HG03045 (cell line): ENCODE data around the gene LYRM4.
"Not testable (repeated sequence)": the region's sequence is repeated elsewhere in the genome, so short reads cannot be mapped to it uniquely, and the experiment has no call there.

Experiments used
- ATAC-seq: cut with Tn5 transposase; IDR thresholded peaks from one replicate; pipeline ENCODE4 v1.9.1; 2021; ENCODE audit warnings: mild to moderate bottlenecking, moderate library complexity; ENCODE audit not compliant: unreplicated experiment

LYRM4 gene

DNA sequence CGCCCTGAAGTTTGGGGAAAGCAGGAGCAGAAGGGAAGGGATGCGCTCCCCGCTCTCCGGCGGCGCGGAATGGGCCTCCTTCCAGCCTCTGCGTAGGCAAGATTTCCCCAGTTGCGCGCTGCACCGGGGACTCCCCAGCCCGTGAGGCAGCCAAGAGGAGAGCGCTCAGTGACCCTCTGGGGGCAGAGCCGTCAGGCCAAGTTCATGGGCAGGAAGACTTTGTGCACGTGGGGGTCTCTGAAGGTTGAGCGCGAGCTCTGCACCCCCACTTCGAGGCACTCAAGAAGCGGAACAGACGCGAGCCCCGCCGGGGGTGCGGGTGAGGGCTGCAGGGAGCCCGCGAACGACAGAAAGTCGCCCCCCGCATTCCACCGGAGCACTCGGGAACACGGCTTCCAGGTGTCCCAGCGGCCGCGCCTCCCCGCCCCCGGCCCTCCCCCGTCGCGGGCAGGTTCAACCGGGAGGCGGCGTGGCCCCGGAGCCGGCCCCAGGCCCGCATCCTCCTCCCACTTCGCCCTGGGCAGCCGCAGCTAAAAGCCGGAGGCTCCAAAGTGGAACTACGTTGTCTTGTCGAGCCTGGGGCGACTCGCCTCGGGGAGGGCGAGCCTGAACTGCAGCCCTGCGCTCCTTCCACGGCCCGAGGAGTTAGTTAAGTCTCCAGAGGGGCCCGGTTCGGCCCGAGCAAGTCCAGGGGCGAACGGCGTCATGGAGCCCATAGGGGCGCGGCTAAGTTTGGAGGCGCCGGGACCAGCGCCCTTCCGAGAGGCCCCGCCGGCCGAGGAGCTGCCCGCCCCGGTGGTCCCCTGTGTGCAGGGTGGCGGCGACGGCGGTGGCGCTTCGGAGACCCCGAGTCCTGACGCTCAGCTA is 175.7 kb downstream of the LYRM4 start, which contains the start of gene PPP1R3G:
Gene PPP1R3G, plus strand, starts transcription at position 561 of the 867 bp plus-strand sequence. Its CDS starts 145 bp downstream, at position 706.
- peak; percentile 62 for ATAC-seq

DNA sequence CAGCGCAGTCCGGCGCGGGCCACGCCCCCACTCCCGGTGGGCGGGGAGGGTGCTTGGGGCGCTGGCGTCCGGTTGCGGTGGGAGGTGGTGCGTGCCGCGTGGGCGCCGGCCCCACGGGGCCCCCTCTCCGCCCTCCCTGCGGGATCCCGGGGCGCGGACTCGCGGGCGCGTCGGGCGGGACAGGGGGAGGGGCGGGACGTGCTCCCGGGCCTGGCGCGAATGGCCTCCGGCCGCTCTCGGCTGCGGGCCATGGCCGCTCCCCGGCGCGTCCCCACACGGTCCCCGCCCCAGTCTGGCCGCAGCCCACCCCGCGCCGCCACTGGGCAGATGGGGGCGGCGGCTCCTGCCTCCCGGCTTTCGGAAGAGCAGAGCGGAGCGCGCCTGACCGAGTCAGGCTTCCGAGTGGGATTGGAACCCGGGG is 176.4 kb downstream of the LYRM4 start:
- ATAC-seq: peak; percentile 12

GRCh38 chr6:5083813-5084359 is 176.9 kb downstream of the LYRM4 start:
- ATAC-seq: no peak

- no peak for ATAC-seq
These were observed 177.5 kb downstream of the LYRM4 start for GRCh38 chr6:5083307-5083583.

DNA sequence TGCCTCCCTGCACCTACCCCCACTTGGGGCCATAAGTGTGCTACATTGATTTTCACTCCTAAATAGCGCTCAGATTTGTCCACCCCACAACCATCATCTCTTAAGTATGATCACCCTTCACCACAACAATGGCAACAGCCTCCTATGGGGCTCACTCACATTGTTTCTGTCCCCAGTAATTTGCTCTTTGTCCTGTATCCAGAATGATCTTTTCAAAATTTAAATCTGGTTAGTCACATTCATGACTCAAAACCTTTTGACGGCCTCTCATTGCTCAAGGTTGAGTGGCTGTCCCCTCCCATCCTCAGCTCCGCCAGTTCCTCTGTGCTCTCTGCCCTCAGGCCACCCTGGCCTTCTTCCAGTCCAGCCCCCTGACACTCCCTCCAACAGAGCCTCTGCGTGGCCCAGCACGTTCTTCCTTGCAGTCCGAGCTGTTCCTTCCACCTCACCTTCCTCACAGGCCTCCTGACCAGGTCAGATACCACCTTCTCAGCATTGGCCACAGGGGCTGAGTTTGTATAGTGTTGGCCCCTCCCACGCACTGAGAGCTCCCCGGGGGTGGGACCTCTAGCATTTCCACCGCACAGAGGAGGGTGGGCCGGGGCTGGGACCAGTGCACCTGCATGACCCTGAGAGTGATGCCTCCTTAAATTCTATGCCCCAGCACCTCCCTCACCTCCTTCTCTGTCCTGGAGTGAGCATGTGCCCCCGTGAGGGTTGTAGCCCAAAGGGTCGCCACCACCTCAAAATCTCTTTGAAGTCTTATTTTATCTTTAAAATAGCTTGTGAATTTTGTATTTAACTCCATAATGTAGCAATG is 178.1 kb downstream of the LYRM4 start:
- no peak for ATAC-seq

DNA sequence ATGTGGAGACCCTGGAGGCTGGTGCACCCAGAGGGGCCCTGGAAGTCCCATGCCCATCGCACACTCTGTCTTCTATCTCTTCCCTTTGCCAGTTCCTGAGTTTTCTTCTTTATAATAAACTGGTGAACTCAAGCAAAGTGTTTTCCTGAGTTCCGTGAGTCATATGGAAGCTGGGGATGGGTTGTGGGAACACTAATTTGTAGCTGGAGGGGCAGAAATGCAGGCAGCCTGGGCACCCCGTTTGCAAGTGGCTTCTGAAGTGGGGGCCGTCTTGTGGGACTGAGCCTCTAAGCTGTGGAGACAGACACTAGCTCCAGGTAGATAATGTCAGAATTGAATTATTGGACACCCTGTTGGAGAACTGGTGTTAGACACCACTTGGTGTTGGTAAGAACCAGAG is 178.8 kb downstream of the LYRM4 start:
- no peak for ATAC-seq

GRCh38 chr6:5081182-5081581 is 179.6 kb downstream of the LYRM4 start:
- ATAC-seq: no peak

- ATAC-seq: no peak
These were observed 180.2 kb downstream of the LYRM4 start for GRCh38 chr6:5080574-5080973.

- ATAC-seq: no peak
These were observed 181.1 kb downstream of the LYRM4 start for GRCh38 chr6:5079692-5080091.

- no peak for ATAC-seq
These were observed 182.6 kb downstream of the LYRM4 start for GRCh38 chr6:5078121-5078669.

DNA sequence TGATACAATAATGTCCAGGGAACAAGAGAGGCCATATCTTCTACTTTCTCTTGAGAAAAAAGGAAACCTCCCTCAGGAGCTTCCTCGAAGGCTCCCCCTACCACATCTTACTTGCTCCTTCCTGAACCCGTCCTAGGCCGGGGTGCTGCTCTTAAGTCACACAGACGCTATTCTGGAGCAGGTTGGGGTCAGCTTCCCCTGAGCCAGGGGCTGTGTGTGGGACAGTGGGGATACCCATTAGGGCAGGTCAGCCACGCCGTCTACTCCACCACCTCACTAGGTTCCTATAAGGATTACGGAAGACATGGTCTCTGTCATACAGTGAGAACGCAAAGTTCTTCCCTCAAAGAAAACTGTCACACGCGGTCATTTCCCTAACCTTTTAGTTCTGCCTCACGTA is 183.8 kb downstream of the LYRM4 start:
- ATAC-seq: no peak

DNA sequence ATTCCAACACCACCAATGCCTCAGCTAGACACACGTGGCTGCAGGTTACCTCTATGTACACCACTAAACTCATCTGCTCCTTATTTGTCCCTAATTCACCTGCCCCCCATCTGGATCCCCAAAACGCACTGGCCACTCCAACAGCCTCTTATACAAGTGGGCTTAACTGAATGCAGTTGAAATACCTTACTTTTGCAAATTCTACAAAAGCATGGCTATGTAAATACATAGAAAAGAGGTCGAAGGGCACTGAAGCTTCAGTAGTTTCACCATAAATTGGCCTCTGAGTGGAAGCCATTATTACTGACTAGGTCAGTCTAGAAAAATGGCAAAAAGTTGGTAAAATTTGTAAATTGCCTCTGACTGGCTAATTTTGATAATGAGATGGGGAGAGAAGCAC is 186.8 kb downstream of the LYRM4 start:
- no peak for ATAC-seq

- no peak for ATAC-seq
These were observed 188.3 kb downstream of the LYRM4 start for GRCh38 chr6:5072440-5072839.

- ATAC-seq: no peak
These were observed 189.5 kb downstream of the LYRM4 start for GRCh38 chr6:5071216-5071615.

DNA sequence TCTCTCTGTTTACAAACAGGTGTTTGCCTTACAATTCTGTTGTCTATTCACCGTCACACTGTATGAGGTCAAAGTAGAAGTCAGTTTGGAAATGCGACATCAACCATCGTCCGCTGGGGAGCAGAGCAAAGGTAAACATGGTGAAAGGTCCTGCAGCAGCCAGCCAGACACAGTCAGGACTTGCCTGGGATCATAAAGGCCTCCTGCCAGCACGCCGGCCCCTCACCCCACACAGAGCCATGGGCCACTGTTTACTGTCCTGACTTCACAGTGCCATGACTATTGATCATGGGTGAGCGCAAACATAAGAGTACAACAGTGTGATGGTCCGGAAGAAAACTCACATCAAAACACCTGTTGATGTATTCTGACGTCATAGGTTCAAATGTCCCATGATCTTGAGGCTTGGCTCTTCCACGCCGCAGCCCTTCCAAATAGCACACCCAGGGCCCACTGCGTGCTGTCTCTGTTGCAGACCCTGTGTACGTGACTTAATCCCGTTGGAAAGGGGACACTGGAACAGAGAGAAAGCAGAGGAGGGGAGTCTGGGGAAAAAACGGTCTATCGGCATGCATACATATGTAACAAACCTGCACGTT is 192.5 kb downstream of the LYRM4 start:
- ATAC-seq: no peak

- no peak for ATAC-seq
These were observed 193.4 kb downstream of the LYRM4 start for GRCh38 chr6:5067305-5067704.

DNA sequence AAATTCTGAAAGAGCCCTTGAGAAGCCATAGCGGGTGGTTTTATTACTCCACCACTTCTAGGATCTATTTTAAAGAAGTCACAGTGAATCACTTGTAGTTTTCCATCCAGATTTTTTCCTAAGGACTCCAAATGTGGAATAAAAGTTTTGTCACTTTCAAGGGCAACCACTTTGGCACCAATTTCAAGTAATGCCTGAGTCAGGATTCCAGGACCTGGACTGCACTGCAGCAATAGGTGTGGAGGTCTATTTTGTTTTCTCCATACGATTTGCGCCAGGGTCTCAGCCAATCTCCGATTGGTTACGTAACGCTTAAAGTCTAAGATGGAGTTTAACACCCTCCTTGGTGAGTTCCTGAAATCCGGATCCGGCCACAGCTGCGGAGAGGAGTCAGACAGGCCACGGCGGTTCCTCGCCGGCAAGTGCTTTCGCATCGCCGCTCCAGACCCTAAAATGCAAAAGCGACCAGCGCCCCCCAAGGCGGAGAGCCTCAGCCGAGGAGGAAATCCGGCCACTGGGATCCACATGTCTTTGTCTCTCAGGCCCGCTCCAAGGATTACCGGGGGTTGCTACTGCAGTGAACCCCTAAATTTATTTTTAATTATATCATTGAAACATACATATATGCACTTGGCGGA is 194.2 kb downstream of the LYRM4 start:
- ATAC-seq: no peak

DNA sequence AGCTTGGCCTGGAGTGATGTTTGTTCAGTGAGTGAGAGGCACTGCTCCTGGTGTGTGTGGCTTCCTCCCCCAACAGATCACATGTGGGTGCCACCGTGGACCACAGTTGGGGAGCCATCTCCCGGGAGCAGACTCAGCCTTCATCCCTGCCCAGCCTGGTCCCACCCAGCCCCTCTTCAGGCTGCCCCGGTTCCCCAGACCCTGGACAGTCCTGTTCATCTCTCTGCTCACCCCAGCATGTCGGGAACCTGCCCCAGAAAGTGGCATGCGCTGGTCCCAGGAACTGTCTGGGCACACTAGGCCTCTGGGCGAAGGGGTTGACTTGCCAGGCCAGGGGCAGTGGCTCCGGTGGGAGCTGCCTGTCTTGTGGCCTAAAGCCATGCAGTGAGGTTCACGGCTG is 197.1 kb downstream of the LYRM4 start:
- ATAC-seq: no peak

GRCh38 chr6:5061152-5061551 is 199.6 kb downstream of the LYRM4 start:
- ATAC-seq: no peak

GRCh38 chr6:5060439-5060838 is 200.3 kb downstream of the LYRM4 start:
- ATAC-seq: not testable (repeated sequence)
